Osteoblast (primary cell): ENCODE measurements around the gene SNX25. TPM values are rescaled to one million over a fixed set of nuclear protein-coding genes. Genes with fewer than 3 reads are reported as not detected.

ENCODE experiments used
- DNase-seq: peaks from one replicate; pipeline ENCODE4 v3.0.0; 2011; ENCODE audit warnings: low spot score, mixed read lengths; ENCODE audit not compliant: insufficient read length; ENCODE audit errors: missing footprints
- H2AFZ ChIP-seq: 2 replicates; pipeline ENCODE4 v1.6.0; 2011; ENCODE audit warnings: mild to moderate bottlenecking, low read length
- H3K27ac ChIP-seq: 2 replicates; pipeline ENCODE4 v1.5.1; 2011; ENCODE audit warnings: mild to moderate bottlenecking, low read depth, low read length, moderate library complexity
- H3K27me3 ChIP-seq: 2 replicates; pipeline ENCODE4 v1.6.0; 2012; ENCODE audit warnings: mild to moderate bottlenecking, control low read depth, inconsistent platforms, low read length, moderate library complexity; ENCODE audit not compliant: insufficient read depth
- H3K36me3 ChIP-seq: 2 replicates; pipeline ENCODE4 v1.5.1; 2011; ENCODE audit warnings: mild to moderate bottlenecking, low read length, control low read depth, moderate library complexity; ENCODE audit not compliant: insufficient read depth
- H3K4me1 ChIP-seq: 2 replicates; pipeline ENCODE4 v1.5.1; 2011; ENCODE audit warnings: mild to moderate bottlenecking, low read length, control low read depth, moderate library complexity; ENCODE audit not compliant: insufficient read depth
- H3K4me2 ChIP-seq: 2 replicates; pipeline ENCODE4 v1.6.0; 2011; ENCODE audit warnings: mild to moderate bottlenecking, low read length; ENCODE audit not compliant: insufficient read depth
- H3K4me3 ChIP-seq: fragments of 200-600 bp; sonication (generic); 3 replicates; pipeline ENCODE4 v1.5.1; 2012; ENCODE audit warnings: mild to moderate bottlenecking, low read length, inconsistent platforms; ENCODE audit not compliant: insufficient read depth
- H3K79me2 ChIP-seq: 2 replicates; pipeline ENCODE4 v1.6.0; 2012; ENCODE audit warnings: mild to moderate bottlenecking, low read length, control low read depth, inconsistent platforms; ENCODE audit not compliant: insufficient read depth
- H3K9me3 ChIP-seq: 2 replicates; pipeline ENCODE4 v1.5.1; 2011; ENCODE audit warnings: low read depth, low read length, control low read depth
- H4K20me1 ChIP-seq: 2 replicates; pipeline ENCODE4 v1.6.0; 2012; ENCODE audit warnings: mild to moderate bottlenecking, low read length, control low read depth; ENCODE audit not compliant: insufficient read depth
- total RNA-seq: library from RNA; depleted of rRNA; stranded (reverse); fragments of >200 nt; gene quantifications from 2 replicates; pipeline ENCODE4 v1.2.3, GENCODE V29; 2012
- TF ChIP-seq, protein P1 (sequence below): IDR thresholded peaks from 2 replicates; pipeline ENCODE4 v1.5.1; 2011; ENCODE audit warnings: mild to moderate bottlenecking, low read depth, low read length, moderate library complexity; ENCODE audit errors: extremely low read depth

The SNX25 gene
- total RNA-seq, 1 donor, result 98.1 TPM

DNA sequence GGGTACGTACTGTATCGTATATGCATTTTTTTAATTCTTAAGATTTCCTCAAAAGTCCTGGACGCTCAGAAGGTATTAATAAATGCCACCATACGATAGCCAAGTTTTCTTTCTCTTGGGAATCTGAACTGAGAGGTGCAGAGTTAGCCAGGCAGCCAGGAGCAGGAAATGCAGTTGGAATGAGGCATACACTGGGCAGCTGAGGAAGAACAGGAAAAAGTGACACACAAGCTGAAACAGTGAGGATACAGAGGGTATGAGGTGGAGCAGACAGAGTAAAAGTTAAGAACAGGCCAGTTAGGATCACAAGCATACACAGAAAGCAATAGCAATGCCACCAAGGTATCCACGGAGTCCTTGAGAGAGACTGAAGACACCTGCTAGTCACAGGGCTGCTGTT is 203.0 kb downstream of the SNX25 start:
- no peak for DNase-seq
- peaks cover 70% of the 10 kb centered on the region for H3K36me3 ChIP-seq
- H3K4me3 ChIP-seq, result no peak overlapping the region
- H3K27ac ChIP-seq, result no peak overlapping the region
- TF ChIP-seq, protein P1, sequence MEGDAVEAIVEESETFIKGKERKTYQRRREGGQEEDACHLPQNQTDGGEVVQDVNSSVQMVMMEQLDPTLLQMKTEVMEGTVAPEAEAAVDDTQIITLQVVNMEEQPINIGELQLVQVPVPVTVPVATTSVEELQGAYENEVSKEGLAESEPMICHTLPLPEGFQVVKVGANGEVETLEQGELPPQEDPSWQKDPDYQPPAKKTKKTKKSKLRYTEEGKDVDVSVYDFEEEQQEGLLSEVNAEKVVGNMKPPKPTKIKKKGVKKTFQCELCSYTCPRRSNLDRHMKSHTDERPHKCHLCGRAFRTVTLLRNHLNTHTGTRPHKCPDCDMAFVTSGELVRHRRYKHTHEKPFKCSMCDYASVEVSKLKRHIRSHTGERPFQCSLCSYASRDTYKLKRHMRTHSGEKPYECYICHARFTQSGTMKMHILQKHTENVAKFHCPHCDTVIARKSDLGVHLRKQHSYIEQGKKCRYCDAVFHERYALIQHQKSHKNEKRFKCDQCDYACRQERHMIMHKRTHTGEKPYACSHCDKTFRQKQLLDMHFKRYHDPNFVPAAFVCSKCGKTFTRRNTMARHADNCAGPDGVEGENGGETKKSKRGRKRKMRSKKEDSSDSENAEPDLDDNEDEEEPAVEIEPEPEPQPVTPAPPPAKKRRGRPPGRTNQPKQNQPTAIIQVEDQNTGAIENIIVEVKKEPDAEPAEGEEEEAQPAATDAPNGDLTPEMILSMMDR, result no peak
- no peaks in the 10 kb centered on the region for H3K4me1 ChIP-seq
- H3K79me2 ChIP-seq, result no peaks in the 10 kb centered on the region
- H3K27me3 ChIP-seq, result no peaks in the 10 kb centered on the region
- H2AFZ ChIP-seq, result no peak overlapping the region
- no peaks in the 10 kb centered on the region for H4K20me1 ChIP-seq
- no peaks in the 10 kb centered on the region for H3K9me3 ChIP-seq
- no peak overlapping the region for H3K4me2 ChIP-seq

Other genes starting within 250 kb of the SNX25 start
- gene HELT, start 191.1 kb upstream of the SNX25 start, total RNA-seq, result not detected in 2 replicates
- gene SLC25A4, start 66.3 kb upstream of the SNX25 start, total RNA-seq, result 8.3 and 14.1 TPM in 2 replicates
- 74.3 and 77.1 TPM in 2 replicates for gene CFAP97, start 5.6 kb upstream of the SNX25 start, total RNA-seq
- gene LRP2BP, start 186.3 kb downstream of the SNX25 start, total RNA-seq, result 1.4 and 1.5 TPM in 2 replicates
- 15.6 and 22.8 TPM in 2 replicates for gene ANKRD37, start 187.2 kb downstream of the SNX25 start, total RNA-seq
- 43.4 and 54.2 TPM in 2 replicates for gene UFSP2, start 216.4 kb downstream of the SNX25 start, total RNA-seq